ENCODE results near the gene ENAH.
"Not testable (repeated sequence)": the region's sequence is repeated elsewhere in the genome, so short reads cannot be mapped to it uniquely, and the experiment has no call there.

The ENAH gene

GRCh38 chr1:225522588-225523262 lies 130.2 kb downstream of the ENAH start:
- DNase-seq, result no peak

GRCh38 chr1:225520587-225521227 lies 132.2 kb downstream of the ENAH start:
- DNase-seq, result no peak

- DNase-seq, result no peak
Observed at GRCh38 chr1:225519166-225519863, 133.6 kb downstream of the ENAH start.

GRCh38 chr1:225517697-225518096 lies 135.2 kb downstream of the ENAH start:
- no peak for DNase-seq

GRCh38 chr1:225517221-225517620 lies 135.7 kb downstream of the ENAH start:
- no peak for DNase-seq

- no peak for DNase-seq
Observed at GRCh38 chr1:225514671-225515081, 138.2 kb downstream of the ENAH start.

- not testable (repeated sequence) for DNase-seq
Observed at GRCh38 chr1:225513576-225513975, 139.3 kb downstream of the ENAH start.

- DNase-seq, result no peak
Observed at GRCh38 chr1:225511828-225512381, 141.0 kb downstream of the ENAH start.

- DNase-seq, result not testable (repeated sequence)
Observed at GRCh38 chr1:225510740-225511139, 142.2 kb downstream of the ENAH start.

- no peak for DNase-seq
Observed at GRCh38 chr1:225509770-225510169, 143.2 kb downstream of the ENAH start.

GRCh38 chr1:225509376-225509707 lies 143.6 kb downstream of the ENAH start:
- no peak for DNase-seq

- no peak for DNase-seq
Observed at GRCh38 chr1:225508538-225509375, 144.2 kb downstream of the ENAH start.

GRCh38 chr1:225506727-225507126 lies 146.2 kb downstream of the ENAH start:
- DNase-seq, result no peak

- DNase-seq, result no peak
Observed at GRCh38 chr1:225504776-225505175, 148.1 kb downstream of the ENAH start.

- no peak for DNase-seq
Observed at GRCh38 chr1:225500624-225501192, 152.2 kb downstream of the ENAH start.

- DNase-seq, result peak; percentile 11
Observed at GRCh38 chr1:225498549-225499136, 154.3 kb downstream of the ENAH start.

GRCh38 chr1:225494789-225495359 lies 158.0 kb downstream of the ENAH start:
- no peak for DNase-seq

- no peak for DNase-seq
Observed at GRCh38 chr1:225493591-225494246, 159.2 kb downstream of the ENAH start.

- no peak for DNase-seq
Observed at GRCh38 chr1:225488676-225489075, 164.2 kb downstream of the ENAH start.

- DNase-seq, result no peak
Observed at GRCh38 chr1:225486856-225487255, 166.1 kb downstream of the ENAH start.

GRCh38 chr1:225485991-225486530 lies 166.9 kb downstream of the ENAH start:
- no peak for DNase-seq

Measured in activated CD4-positive, alpha-beta T cell treated with anti-CD3 and anti-CD28 coated beads, Interleukin-2, amount 50 U/mL, for 16 hours (primary cell).